H1 (cell line): Measurements from ENCODE around the gene ELMO1.

Experiments used
- CTCF ChIP-seq, 3 experiments: IDR thresholded peaks; 1 replicate in 2 of 3; 2 replicates in 1 of 3; pipeline versions ENCODE4 v1.5.1 to v1.6.1; 2011; ENCODE audit warnings: low read length in 3 of 3, mild to moderate bottlenecking in 3 of 3, inconsistent platforms in 2 of 3, low read depth in 1 of 3, moderate library complexity in 1 of 3; ENCODE audit not compliant: insufficient read depth in 1 of 3; ENCODE audit errors: control extremely low read depth in 1 of 3
- EGR1 ChIP-seq: IDR thresholded peaks from 2 replicates; pipeline ENCODE4 v1.6.1; 2011; ENCODE audit warnings: low read depth, low read length, borderline replicate concordance
- EZH2 ChIP-seq: fragments of 200-600 bp; sonication (generic); IDR thresholded peaks from 2 replicates; pipeline ENCODE4 v1.7.1; 2012; ENCODE audit warnings: low read depth, mild to moderate bottlenecking, moderate library complexity, low read length, inconsistent platforms; ENCODE audit not compliant: severe bottlenecking
- POLR2A ChIP-seq, 2 experiments: IDR thresholded peaks; 1 replicate in 1 of 2; 2 replicates in 1 of 2; pipeline ENCODE4 v1.6.1; 2011; ENCODE audit warnings: low read depth in 2 of 2, low read length in 2 of 2, mild to moderate bottlenecking in 2 of 2; ENCODE audit errors: control extremely low read depth in 1 of 2
- TBP ChIP-seq: IDR thresholded peaks from 2 replicates; pipeline ENCODE4 v1.6.1; 2011; ENCODE audit warnings: low read depth, low read length, improper control_type of control experiment
- TEAD4 ChIP-seq: IDR thresholded peaks from 2 replicates; pipeline ENCODE4 v1.6.1; 2012; ENCODE audit warnings: low read depth, low read length, inconsistent platforms, mixed read lengths
- YY1 ChIP-seq: IDR thresholded peaks from 2 replicates; pipeline ENCODE4 v1.6.1; 2011; ENCODE audit warnings: low read depth, mild to moderate bottlenecking, low read length

- TF ChIP-seq POLR2A (IDR thresholded peaks at IDR 0.05; ENCODE audit: control extremely low read depth in 1 of 2, low read depth in 2 of 2, low read length in 2 of 2) (no peak), CTCF (IDR thresholded peaks at IDR 0.05; ENCODE audit: control extremely low read depth in 1 of 3, insufficient read depth in 1 of 3, low read depth in 1 of 3, low read length in 3 of 3) (no peak), EGR1 (no peak), YY1 (no peak), TBP (no peak), EZH2 (no peak), TEAD4 (no peak)
Measured at GRCh38 chr7:37476881-37477450, 28.3 kb upstream of the ELMO1 start.
